Prostate gland (tissue), 2 donors: ENCODE data around the gene NFASC.

Source experiments
- CTCF ChIP-seq, 4 experiments: fragments of 200-600 bp in 2 of 4; fragments of 450-650 bp in 2 of 4; sonication (generic) in 2 of 4; IDR thresholded peaks; 1 replicate in 3 of 4; 2 replicates in 1 of 4; pipeline ENCODE4 v1.5.1; 2016 to 2019; ENCODE audit warnings: antibody characterized with exemption in 4 of 4, mild to moderate bottlenecking in 2 of 4, moderate library complexity in 2 of 4
- POLR2A ChIP-seq: fragments of 450-650 bp; IDR thresholded peaks from one replicate; pipeline ENCODE4 v1.6.1; 2016; ENCODE audit warnings: antibody characterized with exemption, mild to moderate bottlenecking
- POLR2AphosphoS5 ChIP-seq: sonication (generic); formaldehyde crosslinking; IDR thresholded peaks from one replicate; pipeline ENCODE4 v1.6.1; 2017; ENCODE audit warnings: antibody characterized with exemption

- TF ChIP-seq CTCF (IDR thresholded peaks at IDR 0.05) (no peak), POLR2A (no peak), POLR2AphosphoS5 (no peak)
These were observed 69.9 kb downstream of the NFASC start for GRCh38 chr1:204940591-204940990.
